TTC549 (cell line): Measurements from ENCODE around the gene TNFRSF4.

Source experiments
- FAIRE-seq: peaks from 2 replicates; lab custom pipeline; 2012; peaks lifted over from hg19 to GRCh38; lab: Jason Lieb, UNC

TNFRSF4 gene

GRCh38 chr1:1217621-1218523 lies 3.9 kb upstream of the TNFRSF4 start:
- FAIRE-seq, result no peak

- FAIRE-seq, result no peak
Observed at GRCh38 chr1:1216770-1217620, 3.0 kb upstream of the TNFRSF4 start.

GRCh38 chr1:1215881-1216605 lies 2.1 kb upstream of the TNFRSF4 start:
- no peak for FAIRE-seq

GRCh38 chr1:1215080-1215676 lies 1.2 kb upstream of the TNFRSF4 start:
- no peak for FAIRE-seq

GRCh38 chr1:1212780-1213344 lies 1.1 kb downstream of the TNFRSF4 start:
- no peak for FAIRE-seq

DNA sequence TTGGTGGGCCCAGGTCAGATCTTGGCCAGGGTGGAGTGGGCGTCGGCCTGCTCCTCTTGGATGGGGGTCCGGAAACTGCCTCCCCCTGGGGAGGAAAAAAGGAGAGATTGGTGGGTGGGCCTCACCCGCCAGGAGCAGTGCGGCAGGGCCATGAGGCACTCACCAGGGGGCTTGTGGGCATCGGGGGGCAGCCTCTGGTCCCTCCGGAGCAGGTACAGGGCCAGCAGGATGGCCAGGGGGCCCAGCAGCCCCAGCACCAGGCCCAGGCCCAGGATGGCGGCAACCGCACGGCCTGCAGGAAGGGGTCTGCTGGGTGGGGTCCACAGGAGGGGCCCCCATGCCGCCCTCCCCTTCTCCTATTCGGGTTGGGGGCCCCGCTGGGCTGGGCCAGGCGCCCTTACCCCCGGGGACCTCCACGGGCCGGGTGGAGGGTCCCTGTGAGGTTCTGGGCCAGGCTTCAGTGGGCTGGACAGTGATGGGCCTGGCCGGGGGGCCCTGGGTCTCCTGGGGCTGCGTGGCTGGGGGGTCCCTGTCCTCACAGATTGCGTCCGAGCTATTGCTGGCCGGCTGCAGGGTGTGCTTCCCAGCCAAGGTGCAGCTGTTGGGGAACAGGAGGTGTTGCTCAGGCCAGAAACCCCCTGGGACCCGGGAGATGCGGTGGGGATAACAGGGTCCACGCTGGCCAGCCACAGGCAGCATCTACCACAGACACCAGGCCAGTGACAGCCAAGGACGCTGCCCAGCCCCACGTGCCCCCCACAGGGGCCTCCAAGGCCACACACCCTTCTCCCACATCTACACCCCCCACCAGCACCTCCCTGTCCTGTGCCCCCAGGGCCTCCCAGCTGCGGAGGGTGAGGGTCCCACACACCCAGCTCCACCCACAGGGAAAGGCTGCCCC lies 2.2 kb downstream of the TNFRSF4 start:
- FAIRE-seq, result no peak

DNA sequence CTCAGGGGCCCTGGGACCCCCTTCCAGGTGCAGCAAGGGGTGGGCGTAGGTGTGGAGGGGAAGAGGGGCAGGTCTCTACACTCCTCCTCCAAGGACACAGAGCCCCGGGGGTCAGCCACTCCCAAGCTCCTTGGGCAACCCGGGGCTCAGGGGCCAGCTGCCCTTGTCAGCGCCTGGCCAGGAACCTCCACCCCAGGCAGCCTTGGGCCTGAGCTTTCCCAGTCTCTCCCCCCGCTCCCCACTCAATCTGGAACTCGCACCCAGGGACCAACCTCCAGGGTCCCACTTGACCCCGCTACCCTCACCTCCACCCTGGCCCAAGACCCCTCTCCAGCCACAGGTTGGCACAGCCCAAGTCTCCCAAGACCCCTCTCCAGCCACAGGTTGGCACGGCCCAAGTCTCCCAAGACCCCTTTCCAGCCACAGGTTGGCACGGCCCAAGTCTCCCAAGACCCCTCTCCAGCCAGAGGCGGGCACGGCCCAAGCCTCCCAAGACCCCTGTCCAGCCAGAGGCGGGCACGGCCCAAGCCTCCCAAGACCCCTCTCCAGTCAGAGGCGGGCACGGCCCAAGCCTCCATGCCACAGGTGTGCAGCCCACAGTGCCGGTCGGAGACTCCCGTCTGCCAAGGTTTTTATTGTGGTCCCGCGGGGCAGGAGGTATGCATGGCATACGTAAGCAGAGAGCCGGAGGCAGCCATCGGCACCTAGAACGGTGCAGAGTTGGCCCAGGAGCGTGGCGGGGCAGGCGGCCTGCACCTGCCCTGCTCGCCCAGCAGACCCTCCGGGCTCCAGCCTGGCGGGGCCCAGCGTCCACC lies 3.0 kb downstream of the TNFRSF4 start:
- no peak for FAIRE-seq

DNA sequence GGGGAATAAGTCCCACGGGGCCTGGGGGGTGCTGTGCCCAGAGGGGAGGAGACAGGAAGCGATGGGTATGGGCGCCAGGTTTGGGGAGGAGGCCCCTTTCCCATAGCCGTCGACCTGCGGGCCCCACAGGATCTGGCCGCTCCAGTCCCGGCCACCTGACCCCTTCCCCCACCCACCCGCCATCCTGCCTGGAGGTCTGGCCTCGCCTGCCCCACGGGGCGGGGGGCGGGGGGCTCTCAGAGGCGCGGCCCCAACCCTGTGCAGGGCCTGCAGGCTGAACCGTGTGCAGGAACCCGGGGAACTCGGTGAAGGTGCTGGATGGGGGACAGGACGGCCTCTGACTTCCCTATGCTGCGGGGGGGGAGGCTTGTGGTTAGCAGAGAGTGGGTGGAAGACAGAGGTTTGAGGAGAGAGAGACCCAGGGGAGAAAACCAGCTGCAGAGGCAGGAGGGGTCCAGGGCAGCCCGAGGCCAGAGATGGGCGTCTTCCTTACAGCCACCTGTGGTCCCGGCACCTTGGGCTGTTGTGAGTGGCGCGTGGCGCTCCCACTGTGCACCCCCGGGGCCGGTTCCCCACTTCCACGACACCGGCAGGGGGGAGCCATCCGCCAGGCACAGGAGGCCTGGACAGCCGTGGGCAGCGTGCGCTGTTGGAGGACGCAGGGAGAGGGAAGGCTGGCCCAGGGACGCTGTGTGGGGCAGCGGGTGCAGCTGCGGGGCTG lies 5.1 kb downstream of the TNFRSF4 start:
- no peak for FAIRE-seq

- no peak for FAIRE-seq
Observed at GRCh38 chr1:1207571-1207892, 6.4 kb downstream of the TNFRSF4 start.

- no peak for FAIRE-seq
Observed at GRCh38 chr1:1206966-1207531, 6.9 kb downstream of the TNFRSF4 start.

- no peak for FAIRE-seq
Observed at GRCh38 chr1:1206376-1206965, 7.5 kb downstream of the TNFRSF4 start, which contains the start of gene TNFRSF18. Gene TNFRSF18 (minus strand): TSS chr1:1206592. CDS start chr1:1206571, 21 bp downstream.

- no peak for FAIRE-seq
Observed at GRCh38 chr1:1205769-1206375, 8.1 kb downstream of the TNFRSF4 start.

DNA sequence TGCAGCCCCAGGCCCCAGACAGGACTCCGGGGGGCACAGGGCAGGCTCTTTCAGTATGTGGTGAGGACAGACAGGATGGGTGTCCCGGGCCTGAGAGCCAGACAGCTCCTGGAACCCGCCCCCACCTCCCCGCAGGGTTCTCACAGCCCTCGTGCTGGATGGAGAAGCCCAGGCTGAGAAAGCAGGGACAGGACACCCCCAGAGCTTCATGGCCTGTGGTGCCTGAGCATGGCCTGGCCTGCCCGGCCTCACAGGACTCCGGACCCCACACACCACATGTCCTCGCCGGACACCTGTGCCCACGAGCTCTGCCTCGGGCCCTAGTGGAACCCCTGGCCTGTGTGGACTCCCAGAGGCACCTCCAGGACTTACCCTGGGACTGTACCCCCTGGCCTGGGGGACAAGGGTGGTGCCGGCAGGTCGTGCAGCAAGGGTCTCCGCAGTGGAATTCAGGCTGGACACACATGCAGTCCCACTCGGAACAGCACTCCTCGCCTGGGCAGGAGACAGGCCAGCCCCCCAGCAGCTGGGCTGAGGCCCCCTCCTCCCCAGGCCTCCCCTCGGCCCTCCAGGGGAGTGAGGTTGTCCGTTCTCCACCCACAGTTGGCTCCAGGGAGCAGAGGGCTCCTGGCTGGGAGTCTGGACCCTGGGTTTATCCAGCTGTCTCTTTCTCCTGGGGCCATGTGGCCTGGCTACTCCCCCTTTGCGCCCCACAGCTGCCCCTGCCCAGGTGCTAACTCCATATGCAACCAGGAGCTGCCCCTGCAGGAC lies 8.8 kb downstream of the TNFRSF4 start:
- no peak for FAIRE-seq

GRCh38 chr1:1204425-1204920 lies 9.5 kb downstream of the TNFRSF4 start:
- FAIRE-seq, result no peak

DNA sequence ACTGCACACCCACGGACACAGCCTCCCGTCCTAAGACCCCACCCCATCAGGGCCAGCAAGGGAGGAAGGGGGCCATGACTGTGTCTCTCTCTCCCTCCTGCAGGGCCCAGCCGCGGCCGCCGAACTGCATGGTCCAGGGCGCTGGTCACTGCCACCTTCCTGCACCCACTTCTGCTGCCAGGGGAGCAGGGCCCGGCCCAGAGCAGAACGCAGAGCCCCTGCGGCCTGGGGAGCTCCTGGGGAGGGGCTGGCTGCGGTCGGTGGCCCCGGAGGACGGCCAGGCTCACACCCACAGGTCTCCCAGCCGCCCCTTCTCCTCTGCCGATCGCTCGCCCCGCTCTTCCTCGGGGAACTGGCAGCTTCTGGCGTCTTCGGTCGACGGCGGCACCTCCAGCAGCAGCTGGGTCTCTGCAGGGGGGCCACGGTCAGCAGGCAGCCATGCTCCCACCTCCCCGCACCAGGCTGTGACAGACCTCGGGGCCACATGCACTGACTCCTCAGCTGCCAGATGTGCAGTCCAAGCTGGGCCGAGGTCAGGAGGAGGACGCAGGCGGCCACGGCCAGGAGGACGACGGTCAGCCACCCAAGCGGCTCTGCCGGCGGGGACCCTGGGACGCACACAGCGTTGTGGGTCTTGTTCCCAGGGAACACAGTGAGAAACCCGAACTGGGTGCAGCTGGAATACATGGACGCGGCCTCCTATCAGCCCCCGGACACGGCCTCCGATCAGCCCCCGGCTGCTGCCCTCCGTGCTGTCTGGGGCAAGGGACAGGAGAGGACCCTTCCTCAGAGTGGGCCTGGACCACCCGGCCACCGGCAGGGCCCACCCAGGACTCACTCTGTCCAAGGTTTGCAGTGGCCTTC lies 10.2 kb downstream of the TNFRSF4 start:
- FAIRE-seq, result no peak
